NCI-H1694 (cell line): ENCODE results near the gene B4GALT7.
"Not testable (repeated sequence)": the region's sequence is repeated elsewhere in the genome, so short reads cannot be mapped to it uniquely, and the experiment has no call there.

Experiments
- DNase-seq: peaks from one replicate; lab custom pipeline; 2025; lab: John Stamatoyannopoulos, UW

The B4GALT7 gene, protein sequence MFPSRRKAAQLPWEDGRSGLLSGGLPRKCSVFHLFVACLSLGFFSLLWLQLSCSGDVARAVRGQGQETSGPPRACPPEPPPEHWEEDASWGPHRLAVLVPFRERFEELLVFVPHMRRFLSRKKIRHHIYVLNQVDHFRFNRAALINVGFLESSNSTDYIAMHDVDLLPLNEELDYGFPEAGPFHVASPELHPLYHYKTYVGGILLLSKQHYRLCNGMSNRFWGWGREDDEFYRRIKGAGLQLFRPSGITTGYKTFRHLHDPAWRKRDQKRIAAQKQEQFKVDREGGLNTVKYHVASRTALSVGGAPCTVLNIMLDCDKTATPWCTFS

GRCh38 chr5:177599731-177600507 is at the start of gene B4GALT7:
Gene B4GALT7, plus strand, starts transcription at chr5:177600132. Its CDS starts 79 bp downstream, at chr5:177600211.
- DNase-seq, result peak; percentile 28

DNA sequence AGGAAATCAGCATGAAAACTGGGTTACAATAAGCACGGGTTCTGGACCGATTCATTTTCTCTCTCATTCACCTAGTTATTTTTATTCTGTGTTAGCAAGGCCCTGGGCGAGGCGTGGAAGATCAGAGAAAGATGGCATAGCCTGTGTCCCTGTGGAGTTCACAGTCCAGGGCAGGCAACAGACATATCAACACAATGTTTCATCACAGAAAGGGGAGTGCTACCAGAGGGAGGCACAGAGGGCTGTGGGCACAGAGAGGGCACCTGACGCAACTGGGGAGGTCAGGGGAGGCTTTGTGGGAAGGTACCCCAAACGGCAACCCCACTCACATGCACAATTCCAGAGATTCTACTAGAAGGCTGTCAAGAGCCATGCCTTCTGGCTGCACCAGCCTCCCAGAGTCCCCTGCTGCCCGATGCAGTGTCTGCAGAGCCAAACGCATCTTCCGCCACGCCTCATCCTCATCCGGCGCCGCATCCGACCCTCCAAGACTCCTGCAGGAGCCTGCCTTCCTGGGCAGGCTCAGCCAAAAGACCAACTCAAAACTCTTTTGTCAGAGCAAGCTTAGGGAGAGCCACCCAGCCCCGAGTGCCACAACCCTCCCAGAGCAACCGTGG is 47.0 kb upstream of the B4GALT7 start:
- DNase-seq, result no peak

GRCh38 chr5:177553671-177554429 is 46.1 kb upstream of the B4GALT7 start:
- no peak for DNase-seq

- peak; percentile 72 for DNase-seq
Measured at GRCh38 chr5:177554474-177555111, 45.3 kb upstream of the B4GALT7 start, which contains the start of gene FAM193B. Gene FAM193B, minus strand, starts transcription at chr5:177554563. Its CDS starts 105 bp downstream, at chr5:177554458.

DNA sequence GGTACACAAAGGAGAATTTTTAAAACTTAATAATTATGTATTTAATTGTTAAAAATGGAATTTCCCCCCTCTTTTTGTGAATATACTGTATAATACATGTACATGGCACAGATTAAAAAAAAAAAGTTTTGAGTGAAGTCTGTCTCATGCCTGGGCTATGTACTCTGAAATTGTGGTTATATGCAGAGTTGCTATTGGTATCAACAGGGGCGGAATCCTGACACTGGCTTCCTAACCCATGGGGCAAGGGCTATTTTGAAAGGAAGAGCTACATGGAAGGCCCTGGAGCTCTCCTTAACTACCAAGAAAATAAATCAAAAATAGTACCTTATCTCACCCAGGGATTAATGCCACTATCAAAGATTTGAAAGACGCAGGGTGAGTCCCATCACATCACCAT is 44.7 kb upstream of the B4GALT7 start:
- DNase-seq, result no peak

DNA sequence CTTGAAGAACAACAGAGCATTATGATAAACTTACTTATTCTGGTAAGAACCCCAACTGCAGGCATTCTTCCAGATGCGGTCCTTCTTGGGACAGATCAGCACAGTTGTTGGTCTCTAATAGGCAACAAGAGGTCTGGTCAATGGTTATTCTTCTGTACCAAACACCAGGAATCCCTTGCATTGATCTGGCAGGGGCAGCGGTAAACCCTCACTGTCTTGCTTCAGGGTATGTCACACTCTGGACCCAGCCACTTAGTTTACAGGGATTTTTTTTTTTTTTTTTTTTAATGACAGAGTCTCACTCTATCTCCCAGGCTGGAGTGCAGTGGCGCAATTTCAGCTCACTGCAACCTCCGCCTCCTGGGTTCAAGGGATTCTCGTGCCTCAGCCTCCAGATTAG is 44.3 kb upstream of the B4GALT7 start:
- DNase-seq, result no peak

GRCh38 chr5:177557041-177557647 is 42.8 kb upstream of the B4GALT7 start:
- no peak for DNase-seq

- DNase-seq, result no peak
Measured at GRCh38 chr5:177557796-177558195, 42.1 kb upstream of the B4GALT7 start.

DNA sequence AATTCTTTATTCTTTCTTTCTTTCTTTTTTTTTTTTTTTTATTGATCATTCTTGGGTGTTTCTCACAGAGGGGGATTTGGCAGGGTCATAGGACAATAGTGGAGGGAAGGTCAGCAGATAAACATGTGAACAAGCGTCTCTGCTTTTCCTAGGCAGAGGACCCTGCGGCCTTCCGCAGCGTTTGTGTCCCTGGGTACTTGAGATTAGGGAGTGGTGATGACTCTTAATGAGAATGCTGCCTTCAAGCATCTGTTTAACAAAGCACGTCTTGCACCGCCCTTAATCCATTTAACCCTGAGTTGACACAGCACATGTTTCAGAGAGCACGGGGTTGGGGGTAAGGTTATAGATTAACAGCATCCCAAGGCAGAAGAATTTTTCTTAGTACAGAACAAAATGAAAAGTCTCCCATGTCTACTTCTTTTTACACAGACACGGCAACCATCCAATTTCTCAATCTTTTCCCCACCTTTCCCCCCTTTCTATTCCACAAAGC is 40.4 kb upstream of the B4GALT7 start:
- not testable (repeated sequence) for DNase-seq

DNA sequence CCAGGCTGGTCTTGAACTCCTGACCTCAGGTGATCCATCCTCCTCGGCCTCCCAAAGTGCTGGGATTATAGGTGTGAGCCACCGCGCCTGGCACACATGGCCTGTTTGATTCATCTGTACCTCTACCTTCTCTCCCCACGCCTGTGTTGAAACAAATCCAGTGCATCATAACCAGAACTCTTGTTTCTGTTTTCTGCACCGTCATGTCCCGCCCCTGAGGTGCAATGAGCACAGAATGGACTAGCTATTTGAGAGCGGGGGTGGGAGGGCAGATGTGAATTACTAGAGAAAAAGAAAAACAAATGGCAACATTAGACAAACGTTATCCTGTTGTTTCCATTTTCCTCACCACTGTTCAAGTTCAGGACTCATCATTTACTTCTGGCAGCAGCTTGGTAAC is 34.9 kb upstream of the B4GALT7 start:
- DNase-seq, result no peak

DNA sequence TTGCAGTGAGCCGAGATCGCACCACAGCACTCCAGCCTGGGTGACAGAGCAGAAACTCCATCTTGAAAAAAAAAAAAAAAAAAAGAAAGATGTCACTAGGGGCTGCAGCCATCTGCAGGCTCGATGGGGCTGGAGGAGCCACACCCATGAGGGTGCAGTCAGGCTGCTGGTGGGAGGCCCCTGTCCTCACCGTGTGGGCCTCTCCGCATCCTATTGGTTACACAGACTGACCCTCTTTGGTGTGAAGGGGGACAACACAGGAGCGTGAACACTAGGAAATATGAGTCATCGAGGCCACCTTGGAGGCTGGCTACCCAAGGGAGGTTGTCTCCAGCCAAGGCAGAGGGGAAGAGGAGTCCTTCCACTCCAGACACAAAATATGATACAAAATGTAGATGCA is 31.6 kb upstream of the B4GALT7 start:
- no peak for DNase-seq

DNA sequence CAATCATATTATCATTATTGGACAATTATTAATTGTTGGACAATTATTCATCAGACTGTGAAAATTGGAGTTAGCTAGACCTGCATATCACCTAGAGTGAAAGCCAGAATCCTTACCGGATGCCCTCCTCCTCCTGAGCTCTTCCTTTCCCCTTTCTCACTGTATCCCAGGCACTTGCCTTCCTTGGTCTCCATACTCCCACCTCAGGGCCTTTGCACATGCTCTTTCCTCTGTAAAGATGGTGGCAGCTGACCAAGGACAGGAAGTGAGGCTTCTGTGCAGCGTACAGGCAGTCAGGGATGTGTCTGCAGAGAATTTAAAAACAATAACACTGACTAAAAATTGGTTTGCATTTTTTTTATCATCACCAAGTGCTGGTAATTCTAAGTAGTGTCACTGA is 30.0 kb upstream of the B4GALT7 start:
- no peak for DNase-seq

- DNase-seq, result no peak
Measured at GRCh38 chr5:177575488-177575887, 24.4 kb upstream of the B4GALT7 start.

- DNase-seq, result no peak
Measured at GRCh38 chr5:177576169-177576568, 23.8 kb upstream of the B4GALT7 start.

DNA sequence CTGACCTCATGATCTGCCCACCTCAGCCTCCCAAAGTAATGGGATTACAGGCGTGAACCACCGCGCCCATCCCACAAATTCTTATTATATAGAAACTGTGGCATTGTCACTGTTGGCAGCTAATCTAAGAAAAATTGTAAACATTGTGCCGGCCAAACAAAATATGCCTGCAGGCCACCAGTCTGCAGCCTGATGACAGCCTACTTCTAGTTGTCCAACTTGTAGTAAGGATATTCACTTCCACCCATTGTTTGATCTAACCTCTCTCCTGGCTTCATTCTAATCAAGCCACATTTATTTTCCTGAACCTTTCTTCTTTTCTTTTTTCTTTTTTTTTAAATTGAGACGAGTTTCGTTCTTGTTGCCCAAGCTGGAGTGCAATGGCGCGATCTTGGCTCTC is 21.6 kb upstream of the B4GALT7 start:
- DNase-seq, result no peak

- no peak for DNase-seq
Measured at GRCh38 chr5:177588413-177588909, 11.5 kb upstream of the B4GALT7 start.

DNA sequence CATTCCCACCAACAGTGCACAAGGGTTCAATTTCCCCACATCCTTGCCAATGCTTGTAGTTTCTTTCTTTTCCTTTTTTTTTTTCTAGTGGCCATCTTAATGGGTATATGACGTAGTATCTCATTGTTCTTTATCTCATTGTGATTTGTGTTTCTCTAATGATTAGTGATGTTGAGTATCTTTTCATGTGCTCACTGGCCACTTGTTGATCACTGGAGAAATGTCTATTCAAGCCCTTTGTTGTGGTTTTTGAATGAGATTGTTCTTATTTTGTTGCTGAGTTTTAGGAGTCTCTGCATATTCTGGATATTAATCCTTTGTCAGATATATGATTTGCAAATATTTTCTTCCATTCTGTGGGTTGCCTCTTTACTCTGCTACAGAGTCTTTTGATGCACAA is 9.5 kb upstream of the B4GALT7 start:
- DNase-seq, result no peak

GRCh38 chr5:177591690-177592009 is 8.3 kb upstream of the B4GALT7 start:
- DNase-seq, result no peak

DNA sequence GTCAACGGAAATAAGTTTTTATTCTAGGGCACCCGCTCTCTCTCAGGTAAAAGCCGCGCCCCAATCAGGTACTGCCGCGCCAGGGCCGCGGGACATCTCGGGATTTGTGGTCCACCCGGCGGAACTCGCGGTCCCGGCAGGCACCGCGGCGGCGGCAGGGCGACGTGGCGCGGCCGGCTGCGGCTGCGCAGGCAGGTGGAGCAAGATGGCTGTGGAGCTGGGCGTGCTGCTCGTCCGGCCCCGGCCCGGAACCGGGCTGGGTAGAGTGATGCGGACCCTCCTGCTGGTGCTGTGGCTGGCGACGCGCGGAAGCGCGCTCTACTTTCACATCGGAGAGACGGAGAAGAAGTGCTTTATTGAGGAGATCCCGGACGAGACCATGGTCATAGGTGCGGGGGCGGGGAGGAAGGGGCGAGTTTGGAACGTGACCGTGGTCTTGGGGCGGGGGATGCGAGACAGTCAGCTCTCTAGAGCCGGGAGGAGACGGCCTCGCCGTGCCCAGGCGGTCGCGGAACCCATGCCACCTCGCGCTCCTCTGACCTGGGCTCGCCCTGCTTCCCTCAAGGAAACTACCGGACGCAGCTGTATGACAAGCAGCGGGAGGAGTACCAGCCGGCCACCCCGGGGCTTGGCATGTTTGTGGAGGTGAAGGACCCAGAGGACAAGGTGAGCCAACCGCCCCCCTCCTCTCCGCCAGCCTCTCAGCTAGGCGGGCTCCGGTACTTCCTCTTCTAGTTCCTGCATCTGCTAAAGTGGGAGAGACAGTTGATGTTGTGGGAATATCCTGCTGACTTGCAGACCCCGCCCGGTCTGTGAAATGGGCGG is 7.7 kb upstream of the B4GALT7 start, which contains the start of gene TMED9:
TMED9 (plus strand) TSS at position 194 of the 825 bp plus-strand sequence; CDS start at position 206, 12 bp downstream.
- DNase-seq, result peak; percentile 46

DNA sequence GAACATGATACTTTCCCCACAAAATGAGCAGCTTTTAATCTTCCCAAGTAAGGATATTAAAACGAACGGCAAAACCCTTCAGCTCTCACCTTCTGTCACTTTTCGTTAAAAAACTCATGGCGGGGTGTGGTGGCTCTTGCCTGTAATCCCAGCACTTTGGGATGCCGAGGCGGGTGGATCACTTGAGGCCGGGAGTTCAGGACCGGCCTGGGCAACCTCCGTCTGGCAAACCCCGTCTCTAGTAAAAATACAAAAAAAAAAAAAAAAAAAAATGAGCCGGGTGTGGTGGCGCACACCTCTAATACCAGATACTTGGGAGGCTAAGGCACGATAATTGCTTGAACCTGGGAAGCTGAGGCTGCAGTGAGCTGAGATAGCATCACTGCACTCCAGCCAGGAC is 7.0 kb upstream of the B4GALT7 start:
- DNase-seq, result no peak
